Fibroblast of skin of right quadriceps (primary cell): Measurements from ENCODE around the gene IRF2.
A peak's percentile ranks its signal among the peaks of the same experiment; 100 is the strongest.
"Not testable (repeated sequence)": the region's sequence is repeated elsewhere in the genome, so short reads cannot be mapped to it uniquely, and the experiment has no call there.

Experiments
- DNase-seq: peaks from one replicate; pipeline ENCODE4 v3.0.0-alpha.2; 2013

Gene IRF2

DNA sequence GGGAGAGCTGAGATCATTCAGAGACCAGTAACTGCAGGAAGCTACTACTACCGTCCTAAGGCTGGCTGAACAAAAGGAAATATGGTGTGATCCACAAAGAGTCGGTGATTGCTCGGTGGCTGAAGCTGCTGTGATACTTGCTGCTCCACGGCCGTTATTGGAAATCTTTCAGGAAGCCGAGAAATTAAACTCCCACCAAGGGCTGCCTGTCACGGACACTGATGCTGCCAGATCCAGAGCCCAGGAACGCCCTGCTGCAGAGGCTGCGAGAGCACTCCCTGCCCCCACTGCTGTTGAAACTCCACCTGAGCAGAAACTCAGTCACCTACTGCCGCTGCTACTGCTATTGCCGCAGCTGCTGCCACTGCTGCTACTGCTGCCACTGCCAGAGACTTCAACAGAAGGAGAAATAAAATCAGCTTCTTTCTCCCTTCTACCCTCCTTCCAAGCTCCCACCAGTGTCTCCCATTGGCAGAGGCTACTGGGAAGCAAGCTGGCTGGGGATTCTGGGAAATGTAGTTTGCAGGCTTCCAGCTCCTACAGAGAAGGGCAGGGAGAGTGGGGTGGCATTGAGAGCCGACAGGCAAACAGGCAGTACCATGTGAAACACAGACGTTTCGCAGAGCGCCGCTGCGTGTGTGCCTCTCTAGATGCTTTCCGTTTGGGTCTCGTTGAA, 130.7 kb downstream of the IRF2 start:
- DNase-seq, result peak; percentile 70

DNA sequence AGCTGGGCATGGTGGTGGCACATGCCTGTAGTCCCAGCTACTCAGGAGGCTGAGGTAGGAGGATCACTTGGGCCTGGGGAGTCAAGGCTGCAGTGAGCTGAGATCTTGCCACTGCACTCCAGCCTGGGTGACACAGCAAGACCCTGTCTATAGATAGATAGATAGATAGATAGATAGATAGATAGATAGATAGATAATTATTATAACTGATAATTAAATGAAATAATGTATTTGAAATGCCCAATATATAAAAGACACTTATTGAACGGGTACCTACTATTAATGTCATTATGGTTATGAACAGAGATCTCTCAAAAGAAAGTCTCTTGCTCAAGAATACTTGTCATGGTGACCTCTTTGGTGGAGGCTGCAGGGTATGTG, 131.5 kb downstream of the IRF2 start:
- DNase-seq, result not testable (repeated sequence)

DNA sequence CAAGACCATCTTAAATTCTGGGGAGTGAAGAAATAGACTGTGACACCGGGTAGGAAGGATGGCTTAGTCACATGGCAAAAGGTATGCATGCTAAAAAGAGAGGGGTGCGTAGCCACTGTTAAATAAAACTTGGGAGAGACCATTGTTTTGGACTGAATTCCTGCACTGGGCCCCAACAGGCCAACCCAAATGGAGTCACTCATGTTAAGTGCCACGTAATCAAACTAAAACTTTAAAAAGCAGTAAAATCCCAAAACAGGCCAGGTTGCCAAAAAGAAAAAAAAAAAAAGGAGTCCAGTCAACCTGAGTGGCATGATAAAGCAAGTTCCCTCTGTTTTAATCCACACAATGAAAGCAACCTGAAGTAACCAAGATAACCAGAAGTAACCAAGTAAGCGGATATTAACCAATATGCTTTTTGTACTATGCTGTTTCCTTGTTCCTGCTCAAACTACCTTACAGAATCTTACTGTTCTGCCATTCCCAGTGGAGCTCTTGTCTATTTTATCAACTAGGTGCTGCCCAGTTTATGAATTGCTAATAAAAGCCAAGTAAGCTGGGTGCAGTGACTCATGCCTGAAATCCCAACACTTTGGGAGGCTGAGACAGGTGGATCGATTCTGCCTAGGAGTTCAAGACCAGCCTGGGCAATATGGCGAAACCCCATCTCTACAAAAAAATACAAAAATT, 132.0 kb downstream of the IRF2 start:
- DNase-seq, result no peak

DNA sequence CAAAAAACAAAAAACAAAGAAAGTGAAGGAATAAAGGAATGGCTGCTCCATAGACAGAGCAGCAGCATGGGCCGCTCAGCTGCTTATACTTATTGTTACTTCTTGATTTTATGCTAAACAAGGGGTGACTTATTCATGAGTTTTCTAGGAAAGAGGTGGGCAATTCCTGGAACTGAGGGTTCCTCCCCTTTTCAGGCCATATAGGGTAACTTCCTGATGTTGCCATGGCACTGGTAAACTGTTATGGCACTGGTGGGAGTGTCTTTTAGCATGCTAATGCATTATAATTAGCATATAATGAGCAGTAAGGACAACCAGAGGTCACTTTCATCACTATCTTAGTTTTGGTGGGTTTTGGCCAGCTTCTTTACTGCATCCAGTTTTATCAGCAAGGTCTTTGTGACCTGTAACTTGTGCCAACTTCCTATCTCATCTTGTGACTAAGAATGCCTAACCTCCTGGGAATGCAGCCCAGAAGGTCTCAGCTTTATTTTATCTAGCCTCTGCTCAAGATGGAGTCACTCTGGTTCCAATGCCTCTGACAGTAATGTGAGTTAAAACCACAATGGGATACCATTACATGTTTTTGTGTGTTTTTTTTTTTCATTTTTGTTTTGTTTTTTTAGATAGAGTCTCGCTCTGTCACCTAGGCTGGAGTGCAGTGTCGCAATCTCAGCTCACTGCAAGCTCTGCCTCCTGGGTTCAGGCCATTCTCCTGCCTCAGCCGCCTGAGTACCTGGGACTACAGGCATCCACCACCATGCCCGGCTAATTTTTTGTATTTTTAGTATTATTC, 134.8 kb downstream of the IRF2 start:
- peak; percentile 28 for DNase-seq

DNA sequence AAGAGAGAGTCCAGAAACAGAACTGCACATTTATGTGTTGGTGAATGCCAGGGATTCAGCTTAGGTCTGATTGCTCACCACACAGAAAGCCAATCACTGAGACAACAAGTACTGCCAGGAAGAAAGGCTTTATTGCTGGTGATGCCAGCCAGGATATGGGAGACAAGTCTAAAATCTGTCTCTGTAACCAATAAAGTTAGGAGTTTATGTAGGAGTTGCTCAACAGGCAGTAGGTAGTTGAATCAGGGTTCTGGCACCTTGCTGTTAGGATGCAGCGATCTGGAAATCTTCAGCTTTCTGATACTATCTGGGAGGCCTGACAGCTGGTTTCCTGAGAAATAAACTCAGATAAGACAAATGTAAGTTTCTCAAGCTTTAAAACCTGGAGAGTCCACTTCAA, 136.4 kb downstream of the IRF2 start:
- DNase-seq, result no peak
